ENCODE measurements around the gene DOCK9.

The DOCK9 gene

DNA sequence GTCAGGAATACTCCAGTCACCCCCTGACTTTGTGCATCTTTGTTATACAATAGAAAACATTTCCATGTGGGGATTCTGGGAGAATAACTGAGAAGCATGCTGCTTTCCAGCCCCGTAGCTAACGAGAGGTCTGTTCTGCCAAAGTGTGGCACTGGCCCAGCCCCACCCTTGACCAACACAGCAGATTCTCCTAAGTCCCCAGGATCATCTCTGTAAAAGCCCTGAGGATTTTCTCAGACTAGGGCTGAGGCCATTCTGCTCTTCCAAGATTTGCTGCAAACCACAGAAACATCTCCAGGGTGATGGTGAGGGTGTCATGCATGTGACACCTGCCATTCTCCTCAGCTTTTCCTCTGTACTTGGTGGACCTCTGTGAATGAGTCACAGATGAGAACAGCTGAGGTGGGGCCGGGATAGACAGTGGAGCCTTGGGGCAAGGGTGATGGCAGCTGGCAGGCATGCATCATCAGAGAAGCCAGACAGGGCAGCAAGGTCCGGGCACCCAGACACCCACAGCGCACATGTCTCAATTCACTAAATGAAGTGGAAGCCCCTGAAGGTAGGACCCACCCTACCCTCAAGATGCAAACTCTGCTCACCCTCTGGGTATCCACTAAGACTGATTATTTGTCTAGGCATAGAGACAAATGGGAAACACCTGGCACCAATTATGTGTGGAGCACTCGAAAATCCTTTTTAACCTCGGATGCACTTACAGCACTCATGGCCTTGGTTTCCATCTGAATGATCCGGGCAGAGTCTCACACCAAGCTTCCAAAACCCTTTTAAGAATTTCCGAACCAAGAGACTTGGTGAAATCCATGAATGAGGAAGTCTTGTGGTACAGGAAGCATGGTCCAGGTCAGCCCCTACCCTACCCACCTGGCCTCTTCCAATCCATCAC is 20.1 kb upstream of the DOCK9 start:
- TF ChIP-seq, protein P1, sequence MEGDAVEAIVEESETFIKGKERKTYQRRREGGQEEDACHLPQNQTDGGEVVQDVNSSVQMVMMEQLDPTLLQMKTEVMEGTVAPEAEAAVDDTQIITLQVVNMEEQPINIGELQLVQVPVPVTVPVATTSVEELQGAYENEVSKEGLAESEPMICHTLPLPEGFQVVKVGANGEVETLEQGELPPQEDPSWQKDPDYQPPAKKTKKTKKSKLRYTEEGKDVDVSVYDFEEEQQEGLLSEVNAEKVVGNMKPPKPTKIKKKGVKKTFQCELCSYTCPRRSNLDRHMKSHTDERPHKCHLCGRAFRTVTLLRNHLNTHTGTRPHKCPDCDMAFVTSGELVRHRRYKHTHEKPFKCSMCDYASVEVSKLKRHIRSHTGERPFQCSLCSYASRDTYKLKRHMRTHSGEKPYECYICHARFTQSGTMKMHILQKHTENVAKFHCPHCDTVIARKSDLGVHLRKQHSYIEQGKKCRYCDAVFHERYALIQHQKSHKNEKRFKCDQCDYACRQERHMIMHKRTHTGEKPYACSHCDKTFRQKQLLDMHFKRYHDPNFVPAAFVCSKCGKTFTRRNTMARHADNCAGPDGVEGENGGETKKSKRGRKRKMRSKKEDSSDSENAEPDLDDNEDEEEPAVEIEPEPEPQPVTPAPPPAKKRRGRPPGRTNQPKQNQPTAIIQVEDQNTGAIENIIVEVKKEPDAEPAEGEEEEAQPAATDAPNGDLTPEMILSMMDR (IDR thresholded peaks at IDR 0.05; ENCODE audit: low read depth, low read length), result no peak
- DNase-seq (ENCODE audit: extremely low read depth, low read depth), result no peak

DNA sequence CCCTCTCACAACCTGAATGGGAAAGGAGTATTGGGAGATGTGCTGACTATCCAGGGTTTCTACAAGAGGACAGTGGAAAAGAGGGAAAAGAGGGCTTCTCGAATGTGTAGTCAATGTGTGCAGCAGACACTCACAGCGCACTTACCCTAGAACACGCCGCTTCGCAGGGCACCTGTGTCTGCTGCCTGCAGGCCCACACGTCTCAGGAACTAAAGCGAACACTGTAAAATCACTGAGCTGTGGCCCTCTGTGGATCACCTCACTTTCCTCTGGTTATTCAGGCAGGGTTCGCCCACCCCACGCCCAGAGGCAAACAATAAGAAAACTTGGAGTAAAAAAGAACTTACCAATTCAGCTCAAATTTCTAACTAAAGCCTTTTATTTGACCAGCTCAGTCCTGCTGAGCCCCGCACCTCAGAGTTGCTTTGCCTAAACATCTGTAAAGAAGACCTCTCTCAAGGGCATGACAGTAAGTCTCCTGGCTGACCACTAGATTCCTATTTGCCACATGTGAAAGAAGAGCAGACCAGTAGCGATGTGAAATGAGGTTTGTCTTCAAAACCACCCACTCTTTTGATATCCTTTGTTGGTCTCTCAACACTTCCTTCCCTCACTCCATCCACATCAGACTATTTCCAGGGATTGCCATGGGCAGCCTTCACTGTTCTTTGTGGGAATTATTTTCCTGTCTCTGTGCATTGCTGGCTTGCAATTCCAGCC is 19.3 kb upstream of the DOCK9 start:
- TF ChIP-seq, protein P1 (IDR thresholded peaks at IDR 0.05; ENCODE audit: low read depth, low read length), result no peak
- no peak for DNase-seq (ENCODE audit: extremely low read depth, low read depth)

DNA sequence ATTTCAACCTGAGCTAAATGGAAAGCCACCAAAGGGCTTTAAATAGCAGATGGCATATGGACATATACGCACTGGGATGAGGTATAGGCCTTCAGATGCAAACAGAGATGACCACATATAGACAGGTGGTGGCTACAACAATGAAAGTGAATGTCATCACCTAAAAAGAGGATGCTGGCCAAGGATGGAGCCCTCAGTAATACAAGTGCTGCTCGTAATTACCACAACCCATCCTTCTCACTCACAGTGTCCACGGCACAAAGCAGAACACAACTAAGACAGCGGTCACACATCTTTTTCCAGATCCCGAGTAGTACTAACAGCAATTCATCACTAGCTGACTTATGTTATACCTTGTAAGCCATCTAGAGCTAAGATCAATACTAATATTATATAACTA is 18.2 kb upstream of the DOCK9 start:
- DNase-seq (ENCODE audit: extremely low read depth, low read depth), result no peak
- TF ChIP-seq, protein P1 (IDR thresholded peaks at IDR 0.05; ENCODE audit: low read depth, low read length), result no peak

DNA sequence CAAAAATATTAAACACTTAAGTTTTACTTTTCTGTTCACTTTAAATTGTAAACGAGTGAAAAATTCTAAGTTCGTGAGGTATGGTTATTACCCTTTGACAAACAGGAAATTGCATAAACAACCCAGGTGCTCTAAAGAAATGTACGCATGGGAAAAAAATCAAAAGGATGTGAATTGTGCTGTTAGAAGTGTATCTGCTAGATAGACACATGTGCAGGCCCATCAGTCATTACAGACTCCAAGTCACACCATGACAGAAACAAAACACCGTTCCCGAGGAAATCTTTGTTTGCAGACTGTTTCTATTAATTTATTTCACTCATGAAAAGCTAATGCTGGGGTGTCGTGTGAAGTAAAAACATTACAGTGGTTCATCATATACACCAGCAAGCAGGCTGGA is 17.0 kb upstream of the DOCK9 start:
- DNase-seq (ENCODE audit: extremely low read depth, low read depth), result no peak
- TF ChIP-seq, protein P1 (IDR thresholded peaks at IDR 0.05; ENCODE audit: low read depth, low read length), result no peak

DNA sequence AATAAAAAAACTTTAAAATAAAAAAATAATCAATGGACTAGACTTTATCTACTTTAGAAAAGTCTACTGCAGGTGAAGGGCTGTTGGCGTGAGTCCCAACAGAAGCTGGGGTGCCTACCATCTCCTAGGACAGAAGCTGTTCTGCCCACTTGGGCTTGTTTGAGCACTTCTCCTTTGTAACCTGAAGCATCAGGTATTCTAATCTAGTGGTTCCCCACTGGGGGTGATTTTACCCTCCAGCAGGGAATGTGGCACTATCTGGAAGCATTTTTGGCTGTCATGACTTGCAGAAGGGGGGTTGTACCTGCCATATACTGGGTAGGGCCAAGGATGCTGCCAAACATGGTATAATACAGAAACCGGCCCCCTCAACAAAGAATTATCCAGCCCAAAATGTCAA is 16.2 kb upstream of the DOCK9 start:
- DNase-seq (ENCODE audit: extremely low read depth, low read depth), result no peak
- TF ChIP-seq, protein P1 (IDR thresholded peaks at IDR 0.05; ENCODE audit: low read depth, low read length), result no peak

DNA sequence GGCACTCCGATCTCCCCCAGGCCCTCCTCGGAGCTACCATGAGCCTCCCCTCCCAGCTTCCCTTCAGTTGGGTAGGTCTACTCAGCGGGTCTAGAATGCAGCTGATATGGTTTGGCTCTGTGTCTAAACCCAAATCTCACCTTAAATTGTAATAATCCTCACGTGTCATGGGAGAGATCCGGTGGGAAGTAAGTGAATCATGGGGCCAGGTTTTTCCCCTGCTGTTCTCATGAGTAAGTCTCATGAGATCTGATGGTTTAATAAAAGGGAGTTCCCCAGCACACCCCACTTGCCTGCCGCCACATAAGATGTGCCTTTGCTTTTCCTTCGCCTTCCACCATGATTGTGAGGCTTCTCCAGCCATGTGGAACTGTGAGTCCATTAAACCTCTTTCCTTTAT is 14.5 kb upstream of the DOCK9 start:
- TF ChIP-seq, protein P1 (IDR thresholded peaks at IDR 0.05; ENCODE audit: low read depth, low read length), result no peak
- no peak for DNase-seq (ENCODE audit: extremely low read depth, low read depth)

DNA sequence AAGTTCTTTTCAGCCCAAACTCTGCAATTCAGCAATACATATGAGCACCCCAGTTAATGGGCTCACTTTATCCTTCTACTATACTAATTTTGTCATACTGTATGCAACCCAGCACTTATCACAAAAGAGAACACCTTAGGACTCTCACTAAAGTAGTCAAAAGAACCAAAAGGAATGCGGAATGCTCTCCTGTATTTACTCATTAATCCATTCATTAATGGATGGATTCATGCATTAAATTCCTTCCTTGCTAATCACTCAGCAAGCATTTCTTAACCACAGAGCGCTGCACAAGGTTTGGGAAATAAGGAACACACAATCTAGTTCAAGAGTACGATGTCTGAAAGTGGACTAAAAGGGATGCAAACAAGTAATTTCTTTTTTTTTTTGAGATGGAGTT is 12.8 kb upstream of the DOCK9 start:
- no peak for DNase-seq (ENCODE audit: extremely low read depth, low read depth)
- TF ChIP-seq, protein P1 (IDR thresholded peaks at IDR 0.05; ENCODE audit: low read depth, low read length), result no peak

Data from AG09319 (cell line).